HEK293 (cell line): Measurements from ENCODE around the gene SLC49A3.

Experiments used
- ATF2 ChIP-seq: fragments of 450-650 bp; formaldehyde crosslinking; IDR thresholded peaks from 2 replicates; pipeline ENCODE4 v1.5.1; 2016; ENCODE audit warnings: missing biosample characterization, missing genetic modification characterization, low read depth
- CTCF ChIP-seq: fragments of 450-650 bp; formaldehyde crosslinking; IDR thresholded peaks from 2 replicates; pipeline ENCODE4 v1.5.1; 2016; ENCODE audit warnings: missing biosample characterization, missing genetic modification characterization
- YY1 ChIP-seq: fragments of 450-650 bp; formaldehyde crosslinking; IDR thresholded peaks from 2 replicates; pipeline ENCODE4 v1.5.1; 2018; ENCODE audit warnings: missing biosample characterization, missing genetic modification characterization
- ZNF350 ChIP-seq: fragments of 450-650 bp; formaldehyde crosslinking; IDR thresholded peaks from 2 replicates; pipeline ENCODE4 v1.5.0; 2017; ENCODE audit warnings: missing biosample characterization, mild to moderate bottlenecking, missing genetic modification characterization
- ZNF513 ChIP-seq: fragments of 450-650 bp; IDR thresholded peaks from 2 replicates; pipeline ENCODE4 v1.5.1; 2018; ENCODE audit warnings: missing biosample characterization, missing genetic modification characterization

GRCh38 chr4:733631-733980, 44.7 kb upstream of the SLC49A3 start:
- no peak for TF ChIP-seq ATF2
- no peak for TF ChIP-seq CTCF (tag by site-specific recombination)
- no peak for TF ChIP-seq YY1 (tag by site-specific recombination)
- no peak for TF ChIP-seq ZNF350
- no peak for TF ChIP-seq ZNF513 (tag by site-specific recombination)
